Stimulated activated CD4-positive, alpha-beta T cell treated with anti-CD3 and anti-CD28 coated beads, Interleukin-2, amount 100 ng/mL, for 48 hours (primary cell): Measurements from ENCODE around the gene MT1G.
"Not testable (repeated sequence)": the region's sequence is repeated elsewhere in the genome, so short reads cannot be mapped to it uniquely, and the experiment has no call there.

Source experiments
- DNase-seq, 2 donors: peaks; one replicate each; pipeline ENCODE4 v3.0.0-alpha.2; 2020

Gene MT1G

DNA sequence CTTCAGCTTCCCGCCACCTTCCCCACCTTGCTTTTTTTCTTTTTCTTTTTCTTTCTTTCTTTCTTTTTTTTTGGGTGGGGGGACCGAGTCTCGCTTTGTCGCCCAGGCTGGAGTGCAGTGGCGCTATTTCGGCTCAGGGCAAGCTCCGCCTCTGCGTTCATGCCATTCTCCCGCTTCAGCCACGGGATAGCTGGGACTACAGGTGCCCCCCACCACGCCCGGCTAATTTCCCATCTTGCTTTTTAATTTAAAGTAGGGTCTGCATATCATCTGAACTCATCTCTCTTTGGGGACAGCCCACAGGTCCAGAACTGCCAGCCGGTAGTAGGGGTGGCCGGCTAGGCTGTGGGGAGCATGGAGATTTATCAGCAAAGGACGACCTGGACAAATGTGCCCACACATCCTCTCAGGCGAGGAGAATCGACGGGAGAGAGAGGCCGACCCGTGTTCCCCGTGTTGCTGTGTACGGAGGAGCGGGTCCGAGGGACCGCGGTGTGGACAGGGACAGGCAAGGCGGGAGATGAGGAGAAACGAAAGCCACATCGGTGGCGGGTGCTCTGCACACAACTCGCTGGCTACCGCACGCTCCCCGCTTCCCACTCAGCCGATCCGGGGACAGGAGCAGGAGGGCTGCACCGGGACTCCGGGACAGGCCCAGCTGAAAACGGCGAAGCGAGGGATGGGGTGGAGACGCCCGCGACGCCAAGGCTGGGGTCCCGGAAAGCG is 33.0 kb downstream of the MT1G start:
- DNase-seq, result no peak

DNA sequence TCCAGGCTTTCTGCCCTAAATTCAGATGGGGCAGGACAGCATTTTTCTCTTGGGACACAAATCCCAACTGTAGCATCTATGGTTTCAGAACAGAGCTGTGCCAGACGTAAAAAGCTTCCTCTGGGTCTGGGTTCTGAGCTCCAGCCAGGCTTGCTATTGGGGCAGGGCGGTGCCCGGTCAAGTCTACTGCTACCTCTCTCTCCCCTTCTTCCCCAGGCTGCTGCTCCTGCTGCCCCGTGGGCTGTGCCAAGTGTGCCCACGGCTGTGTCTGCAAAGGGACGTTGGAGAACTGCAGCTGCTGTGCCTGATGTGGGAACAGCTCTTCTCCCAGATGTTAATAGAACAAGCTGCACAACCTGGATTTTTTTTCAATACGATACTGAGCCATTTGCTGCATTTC is 34.3 kb downstream of the MT1G start:
- no peak for DNase-seq

DNA sequence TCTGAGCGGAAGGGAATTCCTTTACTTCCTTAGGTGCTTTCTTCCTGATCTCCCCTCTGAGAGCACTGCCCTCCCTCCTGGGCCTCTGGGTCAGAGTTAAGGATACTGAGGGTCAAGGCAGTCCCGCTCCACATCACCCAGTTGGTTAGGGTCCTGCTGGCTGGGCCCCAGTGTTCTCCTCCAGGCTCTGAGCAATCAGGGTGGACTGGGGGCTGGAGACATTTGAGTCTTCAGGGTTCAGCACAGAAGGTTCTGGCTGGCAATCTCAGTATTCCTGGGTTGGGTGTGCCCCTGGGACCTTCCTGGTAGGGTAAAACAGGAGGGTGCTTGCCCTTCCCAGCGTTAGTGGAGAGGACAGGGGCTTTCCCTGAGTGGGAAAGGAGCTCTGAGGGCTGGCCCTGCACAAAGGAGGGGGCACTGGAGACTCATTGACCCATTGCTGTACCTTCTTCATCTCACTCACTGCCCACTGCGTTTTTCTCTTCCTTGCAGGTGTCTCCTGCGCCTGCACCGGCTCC is 35.0 kb downstream of the MT1G start:
- no peak for DNase-seq

DNA sequence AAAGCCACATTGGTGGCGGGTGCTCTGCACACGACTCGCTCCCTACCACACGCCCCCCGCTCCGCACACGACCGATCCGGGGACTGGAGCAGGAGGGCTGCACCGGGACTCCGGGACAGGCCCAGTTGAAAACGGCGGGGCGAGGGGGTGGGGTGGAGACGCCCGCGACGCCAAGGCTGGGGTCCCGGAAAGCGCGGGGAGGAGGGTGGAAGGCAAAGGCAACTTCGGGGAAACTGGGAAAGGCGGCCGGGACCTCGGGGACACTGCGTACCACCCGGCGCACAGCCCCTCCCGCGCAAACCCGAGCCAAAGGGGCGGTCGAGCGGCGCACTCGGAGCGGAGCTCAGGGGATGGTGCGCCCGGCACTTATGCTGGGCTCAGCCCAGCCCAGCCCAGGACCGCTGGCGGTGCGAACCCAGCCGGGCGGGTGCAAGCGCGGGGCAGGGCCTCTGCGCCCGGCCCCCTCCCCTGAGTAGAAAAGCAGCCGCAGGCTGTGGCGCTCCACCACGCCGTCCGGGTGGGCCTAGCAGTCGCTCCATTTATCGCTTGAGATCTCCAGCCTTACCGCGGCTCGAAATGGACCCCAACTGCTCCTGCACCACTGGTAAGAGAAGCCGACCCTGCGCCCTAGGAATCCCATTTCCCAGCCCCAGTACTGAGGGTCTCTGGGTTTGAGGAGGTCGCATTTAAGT is 35.6 kb downstream of the MT1G start, which contains the start of gene MT1M:
TSS of gene MT1M (plus strand) at position 504 of the 692 bp plus-strand sequence. CDS start at position 577, 73 bp downstream.
- DNase-seq, result no peak

DNA sequence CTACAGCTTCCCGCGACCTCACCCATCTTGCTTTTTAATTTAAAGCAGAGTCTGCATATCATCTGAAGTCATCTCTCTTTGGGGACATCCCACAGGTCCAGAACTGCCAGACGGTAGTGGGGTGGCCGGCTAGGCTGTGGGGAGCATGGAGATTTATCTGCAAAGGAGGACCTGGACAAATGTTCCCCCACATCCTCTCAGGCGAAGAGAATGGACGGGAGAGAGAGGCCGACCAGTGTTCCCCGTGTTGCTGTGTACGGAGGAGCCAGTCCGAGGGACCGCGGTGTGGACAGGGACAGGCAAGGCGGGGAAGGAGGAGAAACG is 36.1 kb downstream of the MT1G start:
- no peak for DNase-seq

DNA sequence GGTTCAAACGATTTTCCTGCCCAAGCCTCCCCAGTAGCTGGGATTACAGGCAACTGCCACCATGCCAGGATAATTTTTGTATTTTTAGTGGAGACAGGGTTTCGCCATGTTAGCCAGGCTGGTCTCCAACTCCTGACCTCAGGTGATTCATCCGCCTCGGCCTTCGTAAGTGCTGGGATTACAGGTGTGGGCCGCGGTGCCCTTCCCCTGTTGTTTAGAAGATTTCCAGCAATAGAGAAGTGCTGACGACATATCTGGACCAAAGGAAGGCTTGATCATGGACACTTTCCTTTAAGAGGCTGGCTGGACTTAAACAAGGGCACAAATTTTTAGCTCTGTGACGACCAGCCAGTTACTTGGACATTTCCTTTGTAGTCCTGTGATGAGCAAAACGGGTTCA is 36.7 kb downstream of the MT1G start:
- no peak for DNase-seq

DNA sequence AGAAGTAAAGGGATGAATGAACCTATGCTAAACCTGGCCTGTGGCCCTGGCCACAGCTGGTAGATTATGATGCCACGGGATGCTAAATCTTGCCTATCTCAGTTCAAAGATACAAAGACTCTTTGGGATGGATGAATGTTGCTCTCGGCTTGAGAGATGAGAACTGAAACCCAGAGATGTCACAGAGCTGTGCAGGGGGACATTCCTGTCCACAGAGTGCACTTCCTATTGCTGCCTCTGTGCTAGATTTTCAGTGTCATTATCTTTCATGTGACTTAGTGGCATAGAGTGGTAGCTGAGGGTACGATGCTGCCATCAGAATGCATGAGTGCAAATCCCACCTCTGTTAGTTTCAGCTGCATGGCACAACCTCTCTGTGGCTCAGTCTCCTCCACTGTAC is 37.7 kb downstream of the MT1G start:
- no peak for DNase-seq

DNA sequence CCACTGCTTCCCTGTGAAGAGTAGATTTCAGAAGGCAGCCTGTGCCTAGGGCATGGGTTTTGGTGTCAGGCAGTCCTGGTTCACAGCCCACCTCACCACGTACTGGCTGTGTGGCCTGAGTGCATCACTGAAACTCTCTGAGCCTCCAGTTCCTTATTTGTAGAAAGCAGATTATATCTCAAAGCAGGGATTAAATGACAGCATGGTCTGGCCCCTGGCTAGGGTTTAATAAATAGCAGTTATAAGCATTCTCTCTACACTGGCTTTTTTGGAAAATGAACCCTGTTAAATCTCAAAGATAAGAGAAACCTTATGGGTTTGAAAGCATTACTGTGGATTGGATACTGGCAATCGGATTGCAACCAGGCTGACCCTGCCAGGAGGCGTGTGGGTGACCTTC is 38.3 kb downstream of the MT1G start:
- no peak for DNase-seq

DNA sequence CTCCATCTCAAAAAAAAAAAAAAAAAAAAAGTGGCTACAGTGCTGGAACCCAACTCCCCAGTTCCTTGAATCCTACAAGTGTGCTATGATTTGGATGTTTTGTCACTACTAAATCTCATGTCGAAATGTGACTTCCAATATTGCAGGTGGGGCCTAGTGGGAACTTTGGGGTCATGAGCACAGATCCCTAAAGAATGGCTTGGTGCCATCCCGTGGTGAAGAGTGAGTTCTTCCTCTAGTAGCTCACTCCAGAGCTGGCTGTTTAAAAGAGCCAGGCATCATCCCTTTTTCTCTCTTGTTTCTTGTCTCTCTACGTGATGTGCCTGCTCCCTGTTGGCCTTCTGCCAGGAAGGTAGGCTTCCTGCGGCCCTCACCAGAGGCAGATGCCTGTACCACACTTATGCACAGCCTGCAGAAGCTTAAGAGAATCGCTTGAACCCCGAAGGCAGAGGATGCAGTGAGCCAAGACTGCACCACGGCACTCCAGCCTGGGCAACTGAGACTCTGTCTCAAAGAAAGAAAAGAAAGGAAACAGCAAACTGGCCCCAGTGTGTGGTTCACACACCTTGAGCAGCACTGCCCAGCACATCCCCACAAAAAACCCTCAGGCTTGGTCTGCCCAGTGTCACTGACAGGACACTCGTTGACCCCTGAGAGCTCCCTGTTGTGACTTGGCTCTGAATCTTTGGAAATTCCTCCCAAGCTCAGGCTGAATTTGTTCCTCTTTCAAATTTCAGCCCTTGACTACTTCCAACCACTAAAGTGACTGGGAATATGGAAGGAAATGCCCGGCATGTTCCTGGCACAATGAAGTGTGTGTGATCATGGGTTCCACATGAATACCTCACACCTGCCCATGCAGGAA is 39.1 kb downstream of the MT1G start:
- no peak for DNase-seq

DNA sequence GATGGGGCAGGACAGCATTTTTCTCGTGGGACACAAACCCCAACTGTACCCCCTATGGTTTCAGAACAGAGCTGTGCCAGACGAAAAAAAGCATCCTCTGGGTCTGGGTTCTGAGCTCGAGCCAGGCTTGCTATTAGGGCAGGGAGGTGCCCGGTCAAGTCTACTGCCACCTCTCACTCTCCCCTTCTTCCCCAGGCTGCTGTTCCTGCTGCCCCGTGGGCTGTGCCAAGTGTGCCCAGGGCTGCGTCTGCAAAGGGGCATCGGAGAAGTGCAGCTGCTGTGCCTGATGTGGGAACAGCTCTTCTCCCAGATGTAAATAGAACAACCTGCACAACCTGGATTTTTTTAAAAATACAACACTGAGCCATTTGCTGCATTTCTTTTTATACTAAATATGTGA is 41.2 kb downstream of the MT1G start:
- DNase-seq, result no peak

DNA sequence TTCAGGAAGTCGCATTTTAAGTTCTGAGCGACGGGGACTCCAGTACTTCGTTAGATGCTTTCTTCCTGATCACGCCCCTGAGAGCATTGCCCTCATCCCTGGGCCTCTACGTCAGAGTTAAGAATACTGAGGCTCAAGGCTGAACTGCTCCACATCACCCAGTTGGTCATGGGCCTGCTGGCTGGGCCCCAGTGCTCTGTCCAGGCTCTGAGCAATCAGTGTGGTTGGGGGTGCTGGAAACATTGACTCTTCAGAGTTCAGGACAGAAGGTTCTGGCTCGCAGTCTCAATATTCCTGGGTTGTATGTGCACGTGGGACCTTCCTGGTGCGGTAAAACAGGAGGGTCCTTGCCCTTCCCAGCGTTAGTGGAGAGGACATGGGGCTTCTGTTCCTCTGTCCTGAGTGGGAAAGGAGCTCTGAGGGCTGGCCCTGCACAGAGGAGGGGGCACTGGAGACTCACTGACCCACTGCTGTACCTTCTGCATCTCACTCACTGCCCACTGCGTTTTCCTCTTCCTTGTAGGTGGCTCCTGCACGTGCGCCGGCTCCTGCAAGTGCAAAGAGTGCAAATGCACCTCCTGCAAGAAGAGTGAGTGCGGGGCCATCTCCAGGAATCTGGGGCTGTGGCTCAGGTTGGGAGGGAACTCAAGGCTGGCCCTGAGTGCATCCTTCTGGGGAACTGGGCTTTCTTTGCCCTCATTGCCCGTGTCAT is 41.8 kb downstream of the MT1G start:
- DNase-seq, result no peak

DNA sequence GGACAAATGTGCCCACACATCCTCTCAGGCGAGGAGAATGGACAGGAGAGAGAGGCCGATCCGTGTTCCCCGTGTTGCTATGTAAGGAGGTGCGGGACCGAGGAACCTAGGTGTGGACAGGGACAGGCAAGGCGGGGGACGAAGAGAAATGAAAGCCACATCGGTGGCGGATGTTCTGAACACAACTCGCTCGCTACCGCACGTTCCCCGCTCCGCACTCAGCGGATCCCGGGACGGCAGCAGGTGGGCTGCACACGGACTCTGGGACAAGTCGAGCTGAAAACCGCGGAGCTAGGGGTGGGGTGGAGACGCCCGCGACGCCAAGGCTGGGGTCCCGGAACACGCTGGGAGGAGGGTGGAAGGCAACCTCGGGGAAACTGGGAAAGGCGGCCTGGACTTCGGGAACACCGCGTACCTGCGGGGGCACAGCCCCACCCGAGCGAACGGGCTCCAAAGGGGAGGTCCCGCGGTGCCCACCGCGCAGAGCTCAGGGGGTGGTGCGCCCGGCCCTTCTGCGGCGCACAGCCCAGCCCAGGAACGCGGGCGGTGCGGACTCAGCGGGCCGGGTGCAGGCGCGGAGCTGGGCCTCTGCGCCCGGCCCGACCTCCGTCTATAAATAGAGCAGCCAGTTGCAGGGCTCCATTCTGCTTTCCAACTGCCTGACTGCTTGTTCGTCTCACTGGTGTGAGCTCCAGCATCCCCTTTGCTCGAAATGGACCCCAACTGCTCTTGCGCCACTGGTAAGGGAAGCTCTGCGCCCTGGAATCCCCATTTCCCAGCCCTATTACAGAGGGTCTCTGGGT is 42.5 kb downstream of the MT1G start, which contains the start of gene MT1E:
TSS of gene MT1E (plus strand) at position 642 of the 803 bp plus-strand sequence. CDS start at position 713, 71 bp downstream.
- DNase-seq, result peak; percentile 55 to 59

DNA sequence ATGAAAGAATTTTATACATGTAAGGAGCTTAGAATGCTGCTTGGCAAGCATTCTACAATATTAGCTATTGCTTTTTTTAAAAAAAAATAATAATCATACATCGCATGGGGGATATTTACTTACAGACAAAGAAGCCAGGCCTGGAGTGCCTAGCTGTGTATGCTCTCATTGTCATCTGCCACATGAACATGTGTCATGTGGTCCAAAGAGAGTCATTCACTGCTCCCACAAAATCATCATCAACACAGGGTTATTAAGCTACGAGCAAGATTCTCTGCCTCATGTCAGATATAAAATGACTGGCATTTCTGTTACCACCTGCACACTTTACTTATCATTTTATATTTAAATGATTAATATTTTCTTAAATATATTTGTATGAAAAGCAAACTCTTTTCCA is 44.2 kb downstream of the MT1G start:
- no peak for DNase-seq

DNA sequence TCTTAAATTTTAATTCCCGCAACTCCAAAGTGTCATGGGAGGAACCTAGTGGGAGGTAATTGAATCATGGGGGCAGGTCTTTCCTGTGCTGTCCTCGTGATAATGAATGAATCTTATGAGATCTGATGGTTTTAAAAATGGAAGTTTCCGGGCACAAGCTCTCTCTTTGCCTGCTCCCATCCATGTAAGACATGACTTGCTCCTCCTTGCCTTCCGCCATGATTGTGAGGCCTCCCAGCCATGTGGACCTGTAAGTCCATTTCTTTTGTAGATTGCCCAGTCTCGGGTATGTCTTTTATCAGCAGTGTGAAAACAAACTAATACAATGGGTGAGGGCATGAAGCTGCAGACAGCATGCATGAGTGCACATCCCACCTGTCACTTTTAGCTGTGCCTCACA is 44.7 kb downstream of the MT1G start:
- not testable (repeated sequence) for DNase-seq

DNA sequence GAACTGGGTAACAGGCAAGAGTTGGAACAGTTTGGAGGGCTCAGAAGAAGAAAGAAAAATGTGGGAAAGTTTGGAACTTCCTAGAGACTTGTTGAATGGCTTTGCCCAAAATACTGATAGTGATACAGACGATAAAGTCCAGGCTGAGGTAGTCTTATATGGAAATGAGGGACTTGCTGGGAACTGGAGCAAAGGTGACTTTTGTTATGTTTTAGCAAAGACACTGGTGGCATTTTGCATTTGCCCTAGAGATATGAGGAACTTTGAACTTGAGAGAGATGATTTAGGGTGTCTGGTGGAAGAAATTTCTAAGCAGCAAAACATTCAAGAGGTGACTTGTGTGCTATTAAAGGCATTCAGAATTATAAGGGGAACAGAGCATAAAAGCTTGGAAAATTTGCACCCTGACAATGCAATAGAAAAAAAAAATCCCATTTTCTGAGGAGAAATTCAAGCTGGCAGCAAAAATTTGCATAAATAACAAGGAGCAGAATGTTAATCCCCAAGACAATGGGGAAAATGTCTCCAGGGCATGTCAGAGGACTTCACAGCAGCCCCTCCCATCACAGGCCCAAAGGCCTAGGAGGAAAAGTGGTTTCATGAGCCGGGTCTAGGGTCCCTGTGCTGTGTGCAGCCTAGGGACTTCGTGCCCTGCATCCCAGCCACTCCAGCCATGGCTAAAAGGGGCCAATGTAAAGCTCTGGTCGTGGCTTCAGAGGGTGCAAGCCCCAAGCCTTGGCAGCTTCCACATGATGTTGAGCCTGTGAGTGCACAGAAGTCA is 46.0 kb downstream of the MT1G start:
- not testable (repeated sequence) for DNase-seq

DNA sequence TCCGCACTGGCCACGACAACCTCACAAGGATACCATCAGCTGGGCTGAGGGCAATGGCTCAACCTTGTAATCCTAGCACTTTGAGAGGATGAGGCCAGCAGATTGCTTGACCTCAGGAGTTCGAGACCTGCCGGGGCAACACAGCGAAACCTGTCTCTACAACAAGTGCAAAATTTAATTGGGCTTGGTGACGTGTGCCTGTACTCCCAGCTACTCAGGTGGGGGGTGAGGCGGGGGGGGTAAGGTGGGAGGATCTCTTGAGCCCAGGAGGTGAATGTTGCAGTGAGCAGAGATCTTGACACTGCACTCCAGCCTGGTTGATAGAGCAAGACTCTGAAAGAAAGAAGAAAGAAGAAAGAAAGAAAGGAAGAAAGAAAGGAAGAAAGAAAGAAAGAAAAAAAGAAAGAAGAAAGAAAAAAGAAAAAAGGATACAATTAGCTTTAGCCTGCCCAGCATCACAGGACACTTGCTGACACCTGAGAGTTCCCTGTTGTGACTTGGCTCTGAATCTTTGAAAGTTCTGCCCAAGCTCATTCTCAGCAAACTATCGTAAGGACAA is 47.4 kb downstream of the MT1G start:
- DNase-seq, result no peak

DNA sequence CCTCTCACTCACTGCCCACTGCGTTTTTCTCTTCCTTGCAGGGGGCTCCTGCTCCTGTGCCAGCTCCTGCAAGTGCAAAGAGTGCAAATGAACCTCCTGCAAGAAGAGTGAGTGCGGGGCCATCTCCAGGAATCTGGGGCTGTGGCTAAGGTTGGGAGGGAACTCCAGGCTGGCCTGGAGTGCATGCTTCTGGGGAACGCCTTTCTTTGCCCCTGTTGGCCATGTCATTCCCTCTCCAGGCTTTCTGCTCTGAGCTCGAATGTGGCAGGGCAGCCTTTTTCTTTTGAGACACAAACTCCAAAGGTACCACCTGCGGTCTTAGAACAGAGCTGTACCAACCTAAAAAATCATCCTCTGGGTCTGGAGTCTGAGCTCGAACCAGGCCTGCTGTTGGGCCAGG is 49.7 kb downstream of the MT1G start:
- no peak for DNase-seq

DNA sequence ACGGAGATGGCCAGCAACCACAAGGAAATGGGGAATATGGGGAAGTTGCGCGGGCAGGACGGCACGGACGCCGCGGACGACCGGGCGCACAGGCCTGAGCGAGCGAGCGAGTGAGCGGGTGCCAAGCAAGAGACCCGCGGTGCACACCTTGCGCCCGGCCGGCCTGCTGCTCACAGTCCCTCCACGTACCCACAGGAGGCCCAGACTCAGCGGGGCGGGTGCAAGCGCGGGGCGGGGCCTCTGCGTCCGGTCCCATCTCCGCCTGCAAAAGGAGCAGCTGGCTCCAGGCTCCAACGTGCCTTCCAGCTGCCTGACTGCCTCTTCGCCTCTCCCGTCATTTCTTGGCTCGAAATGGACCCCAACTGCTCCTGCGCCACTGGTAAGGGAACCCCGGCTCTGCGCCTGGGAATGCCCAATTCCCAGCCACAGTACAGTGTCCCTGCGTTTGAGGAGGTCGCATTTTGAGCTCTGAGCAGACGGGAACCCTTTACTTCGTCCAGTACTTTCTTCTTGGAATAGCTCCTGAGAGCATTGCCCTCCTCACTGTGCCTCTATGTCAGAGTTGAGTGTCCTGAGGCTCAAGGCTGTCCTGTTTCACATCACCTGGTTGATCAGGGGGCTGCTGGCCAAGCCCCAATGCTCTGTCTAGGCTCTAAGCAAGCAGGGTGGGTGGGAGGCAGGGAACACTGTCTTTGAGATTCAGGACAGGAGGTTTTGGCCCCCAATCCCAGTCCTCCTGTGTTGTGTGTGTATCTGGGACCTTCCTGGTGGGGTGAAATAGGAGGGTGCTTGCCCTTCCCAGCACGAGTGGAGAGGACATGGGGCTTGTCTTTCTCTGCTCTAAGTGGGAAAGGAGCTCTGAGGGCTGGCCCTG is 50.4 kb downstream of the MT1G start:
- DNase-seq, result peak in 1 of 2 donors; percentile 55
